Measurements from ENCODE around the gene RNF181.

GRCh38 chr2:85635636-85636035, 40.1 kb downstream of the RNF181 start:
- TF ChIP-seq POLR2A (IDR thresholded peaks at IDR 0.05) (no peak), CTCF (IDR thresholded peaks at IDR 0.05) (no peak)

All from right lobe of liver (tissue), 4 donors.